HG02943 (cell line): Measurements from ENCODE around the gene LBX2.

Experiments used
- ATAC-seq: cut with Tn5 transposase; IDR thresholded peaks from one replicate; pipeline ENCODE4 v1.9.1; 2021; ENCODE audit warnings: mild to moderate bottlenecking, low read depth, moderate library complexity; ENCODE audit not compliant: unreplicated experiment

Gene LBX2

DNA sequence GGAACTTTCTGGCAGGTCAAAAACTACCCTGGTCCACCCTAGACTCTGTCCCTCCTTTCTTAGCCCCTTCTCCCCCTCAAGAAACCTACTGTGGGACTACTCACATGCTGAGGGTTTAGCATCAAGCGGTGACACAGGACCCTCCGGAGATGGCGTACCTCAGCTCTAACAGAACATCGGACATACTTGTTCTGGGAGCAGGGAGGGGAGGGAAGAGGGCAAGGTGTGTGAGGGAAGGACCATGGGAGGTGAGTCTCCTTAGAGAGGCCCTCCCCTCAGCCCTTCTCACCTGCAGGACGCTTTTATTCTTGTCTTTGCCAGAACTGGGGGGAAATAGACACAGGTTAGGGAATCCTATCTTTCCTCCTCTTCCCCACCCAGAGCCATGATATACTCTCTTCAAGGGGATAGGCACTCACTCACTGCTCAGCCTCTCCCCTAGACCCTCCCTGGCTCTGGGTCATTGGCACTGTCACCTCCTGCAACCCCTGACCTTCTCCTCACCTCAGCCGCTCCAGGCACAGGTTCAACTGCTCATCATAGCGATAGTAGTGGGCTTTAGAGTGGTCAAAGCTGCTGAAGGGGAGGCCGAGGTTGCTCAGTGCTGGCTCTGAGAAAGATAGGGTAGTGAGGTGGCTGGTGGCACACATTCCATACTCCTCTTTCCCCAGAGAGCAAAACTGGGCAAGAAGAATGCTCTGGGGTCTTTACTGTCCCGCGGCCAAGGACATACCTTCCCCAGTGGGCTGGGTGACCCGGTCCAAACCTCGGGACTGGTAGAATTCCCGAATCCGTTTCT is 6.2 kb upstream of the LBX2 start:
- ATAC-seq: no peak

DNA sequence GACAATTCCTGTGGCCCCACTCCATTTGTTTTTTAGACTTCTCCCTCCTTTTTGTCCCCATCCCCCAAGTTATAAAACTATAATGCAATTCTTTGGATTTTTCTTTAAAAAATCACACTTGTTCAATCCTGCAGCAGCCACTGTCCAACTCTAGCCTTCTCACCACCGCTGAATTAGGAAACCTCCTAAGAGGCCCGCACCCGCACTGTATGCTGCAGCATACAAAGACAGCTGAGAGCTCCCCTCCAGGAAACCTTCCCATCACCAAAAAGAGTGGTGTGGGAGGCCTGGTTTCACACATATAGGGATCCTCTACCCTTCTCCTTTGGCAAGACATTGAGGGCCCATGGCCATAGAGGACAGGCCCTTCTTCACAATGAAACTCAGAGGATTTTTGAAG is 5.2 kb upstream of the LBX2 start:
- no peak for ATAC-seq

DNA sequence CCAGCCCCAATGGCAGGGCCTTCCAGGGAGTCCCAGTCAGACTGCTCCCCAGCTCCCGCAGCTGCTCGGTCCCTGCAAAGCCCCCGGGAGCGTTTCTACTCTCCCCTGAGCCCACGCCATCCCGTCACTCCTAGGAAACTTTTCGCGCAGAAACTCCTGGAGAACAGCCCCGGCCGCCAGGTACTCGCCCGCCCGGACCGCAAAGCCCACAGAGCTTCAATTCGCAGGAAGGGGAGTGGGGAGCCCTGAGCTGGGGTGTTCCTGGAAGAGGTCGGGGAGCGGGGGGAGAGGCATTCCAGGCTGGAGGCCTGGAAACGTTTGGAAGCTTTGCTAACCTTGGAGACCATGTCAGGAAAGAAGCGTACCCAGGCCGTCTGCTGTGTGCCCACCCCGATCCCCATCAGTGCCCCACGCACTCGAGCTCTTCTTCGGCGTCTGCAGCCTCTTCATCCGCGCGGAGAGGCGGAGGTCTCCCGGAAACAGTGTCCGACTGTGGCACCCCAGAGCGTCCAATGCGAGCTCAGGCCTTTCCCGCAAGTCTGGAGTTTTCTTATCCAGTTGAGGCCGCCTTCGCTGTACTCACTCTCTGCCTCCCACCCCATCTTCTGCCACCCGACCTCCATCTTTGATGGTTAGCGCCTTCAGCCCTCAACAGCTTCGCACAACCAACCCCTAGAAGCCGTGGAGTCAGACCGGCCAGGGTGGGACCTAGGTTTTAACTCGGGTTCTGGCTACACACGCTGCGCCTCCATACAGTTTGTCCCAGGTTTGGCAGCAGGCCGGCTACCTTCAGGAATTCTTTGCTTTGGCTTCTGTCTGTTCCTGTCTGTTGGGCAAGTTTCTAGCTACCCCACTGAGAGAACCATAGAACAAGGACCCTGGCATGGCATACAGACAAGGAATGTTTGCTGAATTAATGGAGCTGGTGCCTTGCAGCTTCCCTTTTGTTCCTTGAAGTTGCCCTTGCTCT is 4.4 kb upstream of the LBX2 start:
- no peak for ATAC-seq

DNA sequence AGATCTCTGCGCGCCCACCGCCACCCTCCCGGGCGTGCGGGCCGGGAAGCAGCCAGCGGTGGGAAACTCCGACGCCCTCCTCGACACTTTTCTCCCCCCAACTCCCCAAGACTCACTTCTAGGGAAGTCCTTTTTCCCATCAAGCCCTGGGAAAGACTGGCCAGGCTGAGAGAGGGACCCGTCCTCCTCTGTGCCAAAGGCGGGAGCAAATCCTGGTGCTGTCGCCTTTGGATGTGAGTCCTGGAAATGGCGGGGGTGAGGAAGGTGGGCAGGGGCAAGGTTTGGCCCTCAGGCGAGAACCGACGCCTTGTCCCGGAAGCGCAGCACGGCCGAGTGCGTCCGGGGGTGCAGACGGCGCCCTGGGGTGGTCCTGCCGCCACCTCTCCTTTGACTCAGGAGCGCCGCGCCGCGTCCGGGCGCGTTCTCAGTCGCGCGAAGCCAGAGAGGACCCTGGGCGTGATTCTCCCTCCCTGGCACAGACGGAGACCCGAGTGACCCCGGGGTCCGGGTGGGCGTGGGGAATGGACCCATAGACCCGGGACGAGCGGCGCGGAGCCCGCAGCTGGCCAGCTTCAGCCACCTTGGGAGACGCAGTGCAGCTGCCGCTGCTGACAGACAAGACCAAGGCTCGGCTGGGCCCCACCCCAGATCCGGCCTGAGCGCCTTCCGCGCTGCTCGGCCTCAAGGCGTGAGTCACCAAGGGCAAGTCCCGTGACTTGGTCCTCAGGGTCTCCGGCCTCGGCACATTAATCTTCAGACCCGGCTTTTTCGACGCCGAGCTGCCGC is 3.5 kb upstream of the LBX2 start:
- no peak for ATAC-seq

DNA sequence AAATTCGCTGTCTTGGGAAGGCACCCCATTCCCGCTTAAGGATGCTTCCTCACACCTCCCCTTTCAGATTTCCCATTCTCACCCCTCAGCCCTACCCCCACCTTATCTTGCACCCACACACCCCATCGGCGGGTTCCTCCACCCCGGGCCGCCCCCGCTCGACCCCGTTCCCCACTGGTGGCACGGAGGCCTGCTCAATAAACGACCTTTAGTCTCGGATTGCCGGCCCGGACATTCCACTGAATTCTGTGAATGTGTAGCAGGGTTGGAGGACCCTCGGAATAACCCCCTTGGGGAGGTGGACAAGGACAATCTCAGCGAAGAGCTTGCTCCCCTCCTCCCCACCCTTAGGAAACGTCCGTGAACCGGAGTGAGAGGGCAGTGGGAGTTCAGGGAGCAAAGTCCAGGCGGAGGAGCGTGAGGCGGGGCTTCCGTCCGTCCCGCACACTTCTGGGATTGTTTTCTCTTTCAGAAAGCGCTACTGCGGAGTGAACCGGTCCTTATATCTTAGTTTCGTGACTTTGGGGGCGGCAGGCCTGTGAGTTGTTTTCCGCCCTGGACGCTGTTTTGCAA is 2.8 kb upstream of the LBX2 start:
- no peak for ATAC-seq

DNA sequence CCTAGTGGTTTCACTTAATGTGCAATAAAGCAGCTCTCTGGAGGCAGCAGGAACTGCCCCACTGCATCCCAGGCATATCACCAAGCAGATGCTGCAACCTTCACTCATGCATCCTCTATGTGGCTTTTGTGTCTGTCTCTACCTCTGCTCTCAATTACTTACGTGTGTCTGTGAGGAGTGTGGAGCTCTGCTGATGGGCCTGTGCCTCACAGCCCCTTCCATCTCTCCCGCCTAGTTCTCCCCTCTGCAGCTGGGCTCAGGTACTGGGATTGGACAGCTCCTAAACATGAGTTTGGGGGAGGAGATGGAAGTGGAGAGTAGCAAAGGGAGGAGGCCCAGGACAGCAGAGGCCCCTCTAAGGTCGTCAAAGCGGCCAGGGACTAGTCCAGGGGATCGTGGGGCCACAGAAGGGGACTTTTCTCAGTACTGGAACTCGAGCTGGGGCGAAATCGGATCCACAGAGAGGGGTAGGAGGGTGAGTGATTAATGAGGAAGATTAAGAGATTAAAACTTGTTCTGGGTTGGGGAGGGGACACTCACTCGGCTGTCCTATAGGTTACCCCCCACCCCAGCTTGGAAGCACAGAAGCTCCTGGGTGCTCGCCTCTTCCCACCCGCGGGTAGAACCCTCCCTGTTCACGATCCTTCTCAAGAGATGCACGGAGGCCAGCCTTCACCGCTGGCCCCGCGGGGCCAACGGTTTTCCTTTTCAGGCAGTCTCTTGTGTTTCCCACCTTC is 2.1 kb upstream of the LBX2 start:
- no peak for ATAC-seq

DNA sequence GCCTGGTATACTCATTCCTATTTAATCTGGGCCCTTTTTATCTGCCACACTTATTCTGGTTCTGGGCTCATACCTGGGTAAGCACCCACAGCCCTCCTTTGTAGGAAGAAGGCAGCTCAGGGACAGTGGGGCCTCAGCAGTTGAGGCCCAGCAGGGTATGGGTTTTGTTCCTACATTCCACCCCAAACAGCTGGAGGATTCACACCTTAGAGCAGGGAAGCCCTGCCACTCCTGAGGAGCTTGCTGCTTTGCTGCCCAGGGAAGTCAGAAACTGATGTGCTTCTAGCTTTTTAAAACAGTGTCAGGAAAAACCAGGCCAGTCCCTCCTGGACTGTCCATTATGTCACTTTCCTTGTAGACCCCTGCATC is 1.2 kb upstream of the LBX2 start:
- ATAC-seq: no peak

DNA sequence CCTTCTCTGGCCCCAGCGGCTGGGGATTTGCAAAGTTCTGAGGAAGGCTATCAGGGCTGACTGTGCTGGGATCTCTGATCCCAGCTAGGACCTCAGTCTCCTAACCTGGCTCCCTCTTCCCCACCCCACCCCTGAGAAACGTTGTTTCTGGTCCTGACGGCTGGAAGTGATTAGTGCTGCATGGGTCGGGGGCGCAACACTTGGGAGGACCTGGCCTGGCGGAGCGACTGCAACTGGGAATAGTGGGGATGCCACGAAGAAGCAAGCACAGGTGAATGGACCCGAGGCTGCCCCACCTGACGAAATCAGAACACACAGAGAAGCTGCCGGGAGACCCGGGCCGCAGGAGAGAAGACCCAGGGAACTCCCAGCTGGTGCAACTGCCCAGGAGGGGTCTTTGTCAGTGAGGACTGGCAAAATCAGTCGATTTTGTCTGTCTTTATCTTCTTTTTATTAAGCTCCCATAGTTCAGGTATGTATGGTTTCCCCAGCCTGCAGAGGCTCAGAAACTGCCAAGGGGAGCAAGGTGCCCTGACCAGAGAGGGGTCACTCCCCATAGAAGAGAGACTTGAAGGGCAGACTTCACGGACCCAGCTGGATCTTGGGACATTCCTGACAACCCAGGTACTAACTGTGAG is 656 bp upstream of the LBX2 start:
- no peak for ATAC-seq

DNA sequence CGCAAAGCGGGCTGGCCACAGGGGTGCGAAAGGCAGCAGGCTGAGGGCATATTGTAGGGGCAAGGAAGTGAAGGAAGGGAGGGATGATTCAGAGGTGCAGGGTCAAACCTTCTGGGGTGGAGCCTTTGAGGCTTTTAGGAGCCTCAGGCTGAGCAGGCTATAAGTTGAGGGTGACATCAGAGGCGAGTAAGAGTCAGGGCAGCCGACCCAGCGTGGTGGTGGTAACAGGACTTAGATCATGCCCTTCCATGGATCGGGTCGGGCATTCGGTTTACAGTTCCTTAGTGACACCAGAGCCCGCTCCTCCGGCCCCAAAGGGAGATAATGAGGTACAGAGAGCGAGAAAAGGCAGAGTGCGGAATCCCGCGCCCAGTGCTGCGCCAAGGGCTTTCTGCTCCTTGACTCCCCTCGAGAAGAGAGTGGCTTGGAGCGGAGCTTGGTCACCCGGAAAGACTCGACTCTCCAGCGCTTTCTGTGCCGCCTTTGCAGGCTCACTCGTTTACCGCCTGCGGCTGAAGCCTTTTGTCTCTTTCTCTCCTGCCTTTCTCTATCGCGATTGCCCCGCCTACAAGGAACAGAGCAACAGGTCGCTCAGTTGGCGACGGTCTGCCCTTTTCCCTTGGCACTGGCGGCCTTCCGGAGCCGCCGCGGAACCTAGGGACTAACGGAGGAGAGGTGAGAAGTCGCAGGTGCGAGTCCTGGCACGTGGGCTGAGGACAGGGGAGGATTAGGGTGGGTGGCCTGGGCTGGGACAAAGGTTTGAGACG is 720 bp downstream of the LBX2 start:
- no peak for ATAC-seq

DNA sequence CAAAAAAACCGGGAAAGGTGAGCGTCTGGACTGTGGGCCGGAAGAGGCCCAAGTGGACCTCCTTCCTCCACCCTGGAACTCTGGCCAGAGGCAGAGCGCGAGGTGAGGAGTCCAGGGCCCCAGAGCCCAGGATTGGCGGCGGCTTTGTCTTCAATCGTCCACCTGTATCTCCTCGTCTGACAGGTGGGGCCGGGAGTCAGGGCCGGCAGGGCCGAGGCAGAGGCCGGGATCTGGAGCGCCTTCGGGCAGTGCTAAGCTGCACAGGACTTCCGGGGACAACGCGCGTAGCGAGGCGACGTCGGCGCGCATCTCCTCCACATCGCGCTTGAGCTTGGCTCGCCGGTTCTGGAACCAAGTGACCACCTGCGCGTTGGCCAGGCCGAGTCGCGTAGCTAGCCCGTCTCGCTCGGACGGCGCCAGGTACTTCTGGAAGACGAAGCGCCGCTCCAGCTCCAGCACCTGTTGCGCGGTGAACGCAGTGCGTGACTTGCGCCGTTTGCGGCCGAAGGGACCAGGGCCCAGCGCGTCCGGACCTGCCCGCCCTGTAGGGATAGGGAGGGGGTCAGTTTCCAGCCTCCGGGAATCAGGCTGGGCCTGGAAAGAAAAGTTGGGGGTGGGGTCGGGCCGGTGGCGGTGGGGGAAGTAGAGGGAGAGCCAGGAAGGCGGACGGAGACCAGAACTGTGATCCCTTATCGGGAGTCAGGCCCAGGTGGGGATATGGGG is 1.5 kb downstream of the LBX2 start:
- ATAC-seq: no peak

DNA sequence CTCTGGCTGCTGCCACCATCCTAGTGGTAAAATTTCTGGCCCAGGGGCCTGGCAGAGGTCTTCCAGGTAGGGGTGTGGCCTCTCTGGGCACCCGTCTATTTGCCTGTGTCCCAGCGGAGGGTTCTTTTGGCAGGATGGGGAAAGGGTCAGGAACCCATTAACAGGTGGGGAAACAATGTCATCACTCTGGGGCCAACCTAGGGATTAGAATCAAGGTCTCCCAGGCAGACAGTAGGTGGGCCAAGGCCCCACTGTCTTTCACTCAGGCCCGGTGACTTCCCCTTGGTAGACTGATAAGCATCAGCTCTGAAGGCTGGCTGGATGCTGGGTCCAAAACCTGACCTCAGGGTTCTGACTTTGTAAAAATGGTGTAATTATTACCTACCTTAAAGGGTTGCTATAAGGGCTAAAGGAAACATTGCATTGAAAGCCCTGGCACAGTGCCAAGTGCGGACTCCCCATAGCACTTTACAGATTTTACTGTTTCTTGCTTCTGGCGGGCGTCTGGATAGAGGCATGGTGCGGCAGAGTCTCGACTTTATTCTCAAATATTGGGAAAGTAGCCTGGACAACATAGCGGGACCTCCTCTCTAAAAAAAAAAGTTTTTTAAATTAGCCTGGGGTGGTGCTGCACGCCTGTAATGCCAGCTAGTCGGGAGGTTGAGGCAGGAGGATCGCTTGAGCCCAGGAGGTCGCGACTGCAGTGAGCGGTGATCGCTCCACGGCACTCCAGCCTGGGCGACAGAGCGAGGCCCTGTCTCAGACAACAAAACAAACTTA is 2.2 kb downstream of the LBX2 start:
- ATAC-seq: no peak

DNA sequence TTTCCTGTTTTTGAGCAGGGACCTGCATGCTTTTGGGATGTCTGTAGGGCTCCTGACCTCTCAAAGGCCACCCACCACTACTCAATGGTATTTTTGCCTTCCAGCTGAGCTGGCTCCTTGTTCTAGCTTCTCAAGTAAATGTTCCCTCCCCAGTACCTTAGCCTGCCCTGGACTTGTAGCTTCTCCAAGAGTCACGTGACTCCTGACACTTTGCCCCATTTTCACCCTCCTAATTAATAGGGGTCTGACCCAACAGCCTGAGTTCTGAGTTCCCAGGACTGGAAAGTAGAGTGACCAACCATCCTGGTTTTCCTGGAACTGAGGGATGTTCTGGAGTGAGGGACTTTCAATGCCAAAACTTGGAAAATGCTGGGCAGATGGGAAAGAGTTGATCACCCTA is 4.0 kb downstream of the LBX2 start:
- no peak for ATAC-seq

DNA sequence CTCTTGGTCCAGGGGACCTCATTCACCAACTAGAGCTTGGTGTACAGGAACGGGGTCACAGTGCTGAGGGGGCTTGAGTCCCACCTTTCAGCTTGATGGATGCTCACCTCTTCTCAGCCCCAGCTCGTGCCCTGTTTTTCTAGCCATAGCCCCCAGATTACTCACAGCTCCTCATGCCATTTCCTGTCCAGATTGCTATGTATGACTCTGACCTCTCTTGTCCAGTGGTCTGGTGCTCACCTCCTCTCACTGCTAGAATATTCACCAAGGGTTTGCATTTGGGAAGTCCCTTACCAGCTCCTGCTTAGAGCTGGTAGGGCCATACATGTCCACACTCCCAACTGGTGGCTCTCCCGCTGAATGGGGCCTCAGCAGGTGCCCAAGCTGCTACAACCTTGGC is 5.9 kb downstream of the LBX2 start:
- ATAC-seq: no peak

DNA sequence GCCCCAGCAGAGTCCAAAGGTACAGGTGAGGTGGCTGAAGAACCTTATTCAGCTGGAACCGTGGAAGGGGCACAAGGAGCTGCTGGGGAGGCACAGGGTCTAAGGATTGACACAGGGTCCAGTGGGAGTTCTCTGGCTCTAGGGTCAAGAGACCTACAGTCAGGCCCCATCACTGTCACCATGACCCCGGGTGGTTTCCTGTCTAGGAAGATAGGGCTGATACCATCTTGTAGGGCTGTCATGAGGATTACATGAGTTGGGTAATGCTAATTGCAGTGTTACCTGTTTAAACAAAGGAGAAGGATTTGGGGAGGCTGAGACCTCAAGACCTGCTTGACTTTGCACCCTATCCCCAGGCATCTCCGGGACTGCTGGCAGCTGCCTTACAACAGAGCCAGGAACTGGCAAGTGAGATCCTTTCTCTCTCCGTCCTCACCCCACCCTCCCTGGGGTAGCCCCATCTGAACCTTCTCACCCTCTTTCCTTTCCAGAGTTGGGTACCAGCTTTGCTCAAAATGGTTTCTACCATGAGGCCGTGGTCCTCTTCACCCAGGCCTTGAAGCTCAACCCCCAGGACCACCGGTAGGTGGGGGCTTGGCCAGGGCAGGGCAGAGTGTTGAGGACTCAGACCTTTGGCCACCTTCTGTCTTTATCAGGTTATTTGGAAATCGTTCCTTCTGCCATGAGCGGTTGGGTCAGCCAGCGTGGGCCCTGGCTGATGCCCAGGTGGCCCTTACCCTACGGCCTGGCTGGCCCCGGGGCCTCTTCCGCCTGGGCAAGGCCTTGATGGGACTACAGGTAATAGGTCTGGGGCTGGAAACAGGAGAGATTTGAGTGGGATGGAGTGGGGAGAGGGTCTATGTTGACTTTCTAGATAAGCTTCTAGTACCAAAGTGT is 7.5 kb downstream of the LBX2 start:
- ATAC-seq: no peak

DNA sequence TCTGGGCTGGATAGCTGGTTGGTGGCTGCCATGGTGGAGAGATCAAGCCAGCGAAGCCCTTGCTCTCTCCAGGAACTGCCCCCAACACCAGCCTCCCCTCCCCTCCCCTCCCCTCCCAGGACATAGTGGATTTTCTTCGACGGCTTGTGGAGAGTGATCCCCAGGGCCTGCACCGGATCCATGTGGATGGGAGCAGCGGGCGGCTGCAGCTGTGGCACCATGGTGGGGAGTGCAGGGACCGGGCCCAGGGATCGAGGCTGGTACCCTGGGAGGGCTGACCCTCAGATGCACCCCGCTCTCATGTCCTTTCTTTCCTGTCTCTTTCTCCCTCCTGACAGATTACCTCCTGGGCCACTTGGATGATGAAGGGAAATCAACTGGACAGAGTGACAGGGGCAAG is 9.5 kb downstream of the LBX2 start:
- no peak for ATAC-seq
